ENCODE data around the gene RYR2. TPM values are rescaled to one million over a fixed set of nuclear protein-coding genes. Genes with fewer than 3 reads are reported as not detected.

The RYR2 gene
- total and polyA plus RNA-seq, 9 of the 15 experiments (the other 6 are each of a cell fraction or from before 2014, with no cell fraction given), result 0.03 to 0.42 (median 0.14) TPM

DNA sequence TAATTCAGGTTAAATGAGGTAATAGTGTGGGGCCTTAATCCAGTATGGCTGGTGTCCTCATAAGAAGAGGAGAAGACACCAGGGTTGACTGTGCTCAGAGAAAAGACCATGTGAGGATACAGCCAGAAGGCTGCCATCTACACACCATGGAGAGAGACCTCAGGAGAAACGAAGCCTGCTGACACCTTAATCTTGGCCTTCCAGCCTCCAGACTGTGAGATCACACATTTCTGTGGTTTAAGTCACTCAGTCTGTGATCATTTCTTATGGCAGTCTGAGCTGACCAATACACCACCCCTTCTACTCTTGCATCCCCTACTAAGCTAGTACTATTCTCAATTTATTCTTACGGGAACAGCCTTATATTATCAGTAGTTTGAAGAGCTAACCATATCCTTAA lies 538.7 kb downstream of the RYR2 start:
- ATAC-seq, result no peak
- Histone ChIP-seq H3K9ac (ENCODE audit: insufficient read depth in 1 of 2, low read depth in 2 of 2, low read length in 2 of 2) (no peak overlapping the region), H3K27me3 (ENCODE audit: control insufficient read depth in 2 of 2, insufficient read depth in 2 of 2, low read length in 2 of 2) (no peaks in the 10 kb centered on the region), H3K9me3 (replicated peaks; ENCODE audit: control insufficient read depth, insufficient read depth, low read depth, low read length) (0 out of 2 replicates have a peak, but pooled peaks cover 2% of the 10 kb centered on the region), H3K4me1 (replicated peaks in 1 of 2; ENCODE audit: control insufficient read depth in 2 of 2, insufficient read depth in 2 of 2, low read length in 2 of 2) (no peaks in the 10 kb centered on the region), H3K27ac (ENCODE audit: extremely low read depth, low read depth, low read length) (no peak overlapping the region), H3K4me3 (no peak overlapping the region), H2AFZ (ENCODE audit: low read depth, low read length) (no peak overlapping the region), H3K9me1 (ENCODE audit: control insufficient read depth, insufficient read depth, low read length) (no peaks in the 10 kb centered on the region), H4K20me1 (replicated peaks; ENCODE audit: control insufficient read depth, insufficient read depth, low read length) (no peaks in the 10 kb centered on the region), H3K36me3 (ENCODE audit: control insufficient read depth, insufficient read depth, low read length) (no peaks in the 10 kb centered on the region), H3K79me2 (ENCODE audit: control insufficient read depth, insufficient read depth, low read length) (no peaks in the 10 kb centered on the region), H3K4me2 (ENCODE audit: insufficient read depth, low read length) (no peak overlapping the region)
- ChIA-PET POLR2A (no interaction called here), CTCF (ENCODE audit: low intra/inter-chr PET ratio) (no interaction called here)
- WGBS (ENCODE audit: insufficient coverage, low coverage, missing lambda C conversion rate), result 3% methylated on average over 2 of the region's 2 CpGs
- TF ChIP-seq NCOA4 (IDR thresholded peaks at IDR 0.05; ENCODE audit: partially characterized antibody), result no peak
- TF ChIP-seq HMGN3 (IDR thresholded peaks at IDR 0.05; ENCODE audit: borderline replicate concordance, extremely low read depth, insufficient read length, low read depth, low read length), result no peak
- no peak for TF ChIP-seq EP300 (IDR thresholded peaks at IDR 0.05; ENCODE audit: low read length)
- TF ChIP-seq, protein P1, sequence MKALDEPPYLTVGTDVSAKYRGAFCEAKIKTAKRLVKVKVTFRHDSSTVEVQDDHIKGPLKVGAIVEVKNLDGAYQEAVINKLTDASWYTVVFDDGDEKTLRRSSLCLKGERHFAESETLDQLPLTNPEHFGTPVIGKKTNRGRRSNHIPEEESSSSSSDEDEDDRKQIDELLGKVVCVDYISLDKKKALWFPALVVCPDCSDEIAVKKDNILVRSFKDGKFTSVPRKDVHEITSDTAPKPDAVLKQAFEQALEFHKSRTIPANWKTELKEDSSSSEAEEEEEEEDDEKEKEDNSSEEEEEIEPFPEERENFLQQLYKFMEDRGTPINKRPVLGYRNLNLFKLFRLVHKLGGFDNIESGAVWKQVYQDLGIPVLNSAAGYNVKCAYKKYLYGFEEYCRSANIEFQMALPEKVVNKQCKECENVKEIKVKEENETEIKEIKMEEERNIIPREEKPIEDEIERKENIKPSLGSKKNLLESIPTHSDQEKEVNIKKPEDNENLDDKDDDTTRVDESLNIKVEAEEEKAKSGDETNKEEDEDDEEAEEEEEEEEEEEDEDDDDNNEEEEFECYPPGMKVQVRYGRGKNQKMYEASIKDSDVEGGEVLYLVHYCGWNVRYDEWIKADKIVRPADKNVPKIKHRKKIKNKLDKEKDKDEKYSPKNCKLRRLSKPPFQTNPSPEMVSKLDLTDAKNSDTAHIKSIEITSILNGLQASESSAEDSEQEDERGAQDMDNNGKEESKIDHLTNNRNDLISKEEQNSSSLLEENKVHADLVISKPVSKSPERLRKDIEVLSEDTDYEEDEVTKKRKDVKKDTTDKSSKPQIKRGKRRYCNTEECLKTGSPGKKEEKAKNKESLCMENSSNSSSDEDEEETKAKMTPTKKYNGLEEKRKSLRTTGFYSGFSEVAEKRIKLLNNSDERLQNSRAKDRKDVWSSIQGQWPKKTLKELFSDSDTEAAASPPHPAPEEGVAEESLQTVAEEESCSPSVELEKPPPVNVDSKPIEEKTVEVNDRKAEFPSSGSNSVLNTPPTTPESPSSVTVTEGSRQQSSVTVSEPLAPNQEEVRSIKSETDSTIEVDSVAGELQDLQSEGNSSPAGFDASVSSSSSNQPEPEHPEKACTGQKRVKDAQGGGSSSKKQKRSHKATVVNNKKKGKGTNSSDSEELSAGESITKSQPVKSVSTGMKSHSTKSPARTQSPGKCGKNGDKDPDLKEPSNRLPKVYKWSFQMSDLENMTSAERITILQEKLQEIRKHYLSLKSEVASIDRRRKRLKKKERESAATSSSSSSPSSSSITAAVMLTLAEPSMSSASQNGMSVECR (CRISPR knock-in tag; IDR thresholded peaks at IDR 0.05), result no peak
- no peak for TF ChIP-seq ZNF134 (CRISPR knock-in tag; conservative IDR thresholded peaks at IDR 0.05)
- TF ChIP-seq, protein P2, sequence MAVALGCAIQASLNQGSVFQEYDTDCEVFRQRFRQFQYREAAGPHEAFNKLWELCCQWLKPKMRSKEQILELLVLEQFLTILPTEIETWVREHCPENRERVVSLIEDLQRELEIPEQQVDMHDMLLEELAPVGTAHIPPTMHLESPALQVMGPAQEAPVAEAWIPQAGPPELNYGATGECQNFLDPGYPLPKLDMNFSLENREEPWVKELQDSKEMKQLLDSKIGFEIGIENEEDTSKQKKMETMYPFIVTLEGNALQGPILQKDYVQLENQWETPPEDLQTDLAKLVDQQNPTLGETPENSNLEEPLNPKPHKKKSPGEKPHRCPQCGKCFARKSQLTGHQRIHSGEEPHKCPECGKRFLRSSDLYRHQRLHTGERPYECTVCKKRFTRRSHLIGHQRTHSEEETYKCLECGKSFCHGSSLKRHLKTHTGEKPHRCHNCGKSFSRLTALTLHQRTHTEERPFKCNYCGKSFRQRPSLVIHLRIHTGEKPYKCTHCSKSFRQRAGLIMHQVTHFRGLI (CRISPR knock-in tag; IDR thresholded peaks at IDR 0.05), result no peak
- no peak for TF ChIP-seq SIN3B (IDR thresholded peaks at IDR 0.05; ENCODE audit: low read depth)
- no peak for TF ChIP-seq GTF2F1 (IDR thresholded peaks at IDR 0.05; ENCODE audit: low read depth, low read length)
- TF ChIP-seq, protein P3, sequence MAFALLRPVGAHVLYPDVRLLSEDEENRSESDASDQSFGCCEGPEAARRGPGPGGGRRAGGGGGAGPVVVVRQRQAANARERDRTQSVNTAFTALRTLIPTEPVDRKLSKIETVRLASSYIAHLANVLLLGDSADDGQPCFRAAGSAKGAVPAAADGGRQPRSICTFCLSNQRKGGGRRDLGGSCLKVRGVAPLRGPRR (CRISPR knock-in tag; IDR thresholded peaks at IDR 0.05), result no peak
- TF ChIP-seq ZNF197 (CRISPR knock-in tag; IDR thresholded peaks at IDR 0.05; ENCODE audit: low read depth), result no peak
- no peak for TF ChIP-seq RBM25 (IDR thresholded peaks at IDR 0.05; ENCODE audit: low read depth, low read length, severe bottlenecking)
- TF ChIP-seq, protein P4, sequence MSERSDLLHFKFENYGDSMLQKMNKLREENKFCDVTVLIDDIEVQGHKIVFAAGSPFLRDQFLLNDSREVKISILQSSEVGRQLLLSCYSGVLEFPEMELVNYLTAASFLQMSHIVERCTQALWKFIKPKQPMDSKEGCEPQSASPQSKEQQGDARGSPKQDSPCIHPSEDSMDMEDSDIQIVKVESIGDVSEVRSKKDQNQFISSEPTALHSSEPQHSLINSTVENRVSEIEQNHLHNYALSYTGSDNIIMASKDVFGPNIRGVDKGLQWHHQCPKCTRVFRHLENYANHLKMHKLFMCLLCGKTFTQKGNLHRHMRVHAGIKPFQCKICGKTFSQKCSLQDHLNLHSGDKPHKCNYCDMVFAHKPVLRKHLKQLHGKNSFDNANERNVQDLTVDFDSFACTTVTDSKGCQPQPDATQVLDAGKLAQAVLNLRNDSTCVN (CRISPR knock-in tag; IDR thresholded peaks at IDR 0.05), result no peak
- intact Hi-C loops (cut with micrococcal nuclease) (no loop called here), in situ Hi-C loops (cut with MboI) (no loop called here)
- no peak for DNase-seq (ENCODE audit: extremely low read depth in 1 of 4, low spot score in 3 of 4)
- no TSS peak for BruUV-seq (replicated peaks)
- FAIRE-seq, result no peak
